GM23248 (cell line): ENCODE measurements around the gene PTPRD. TPM values are rescaled to one million over a fixed set of nuclear protein-coding genes. Genes with fewer than 3 reads are reported as not detected.

ENCODE experiments used
- DNase-seq: peaks from one replicate; pipeline ENCODE4 v3.0.0-alpha.2; 2015
- H2AFZ ChIP-seq: fragments of 200-600 bp; sonication (generic); 2 replicates; pipeline ENCODE4 v1.6.1; 2016; ENCODE audit warnings: antibody characterized with exemption
- H3F3A ChIP-seq: fragments of 200-600 bp; sonication (generic); 2 replicates; pipeline ENCODE4 v1.6.1; 2016; ENCODE audit warnings: mild to moderate bottlenecking, antibody characterized with exemption, mixed run types; ENCODE audit not compliant: insufficient read depth
- H3K27ac ChIP-seq: fragments of 200-600 bp; sonication (generic); 2 replicates; pipeline ENCODE4 v1.5.1; 2016; ENCODE audit warnings: mild to moderate bottlenecking
- H3K27me3 ChIP-seq: fragments of 200-600 bp; sonication (generic); replicated peaks from 2 replicates; pipeline ENCODE4 v1.6.1; 2016; ENCODE audit warnings: mild to moderate bottlenecking; ENCODE audit not compliant: insufficient read depth
- H3K36me3 ChIP-seq: fragments of 200-600 bp; sonication (generic); 2 replicates; pipeline ENCODE4 v1.6.1; 2016; ENCODE audit warnings: low read depth, mild to moderate bottlenecking
- H3K4me1 ChIP-seq: fragments of 200-600 bp; sonication (generic); 2 replicates; pipeline ENCODE4 v1.6.1; 2016; ENCODE audit warnings: mild to moderate bottlenecking; ENCODE audit not compliant: insufficient read depth
- H3K4me2 ChIP-seq: fragments of 200-600 bp; sonication (generic); one replicate; pipeline ENCODE4 v1.6.1; 2016; ENCODE audit warnings: mild to moderate bottlenecking; ENCODE audit not compliant: unreplicated experiment
- H3K4me3 ChIP-seq: fragments of 200-600 bp; sonication (generic); 2 replicates; pipeline ENCODE4 v1.5.1; 2016; ENCODE audit warnings: mild to moderate bottlenecking
- H3K79me2 ChIP-seq: fragments of 200-600 bp; sonication (generic); 2 replicates; pipeline ENCODE4 v1.6.1; 2016; ENCODE audit warnings: mild to moderate bottlenecking; ENCODE audit not compliant: insufficient read depth
- H3K9ac ChIP-seq: fragments of 200-600 bp; sonication (generic); 2 replicates; pipeline ENCODE4 v1.6.1; 2016; ENCODE audit warnings: mild to moderate bottlenecking
- H3K9me2 ChIP-seq: fragments of 200-600 bp; sonication (generic); 2 replicates; pipeline ENCODE4 v1.6.1; 2016; ENCODE audit warnings: mixed run types, mild to moderate bottlenecking, moderate library complexity; ENCODE audit not compliant: insufficient read depth
- H3K9me3 ChIP-seq: fragments of 200-600 bp; sonication (generic); one replicate; pipeline ENCODE4 v1.6.1; 2017; ENCODE audit warnings: low read depth
- H4K20me1 ChIP-seq: fragments of 200-600 bp; sonication (generic); 2 replicates; pipeline ENCODE4 v1.6.0; 2016; ENCODE audit not compliant: insufficient read depth
- EZH2 ChIP-seq: fragments of 200-600 bp; sonication (generic); IDR thresholded peaks from 2 replicates; pipeline ENCODE4 v1.6.1; 2018; ENCODE audit warnings: antibody characterized with exemption, mild to moderate bottlenecking; ENCODE audit not compliant: insufficient read depth, poor library complexity, severe bottlenecking
- EZH2phosphoT487 ChIP-seq: fragments of 200-600 bp; sonication (generic); IDR thresholded peaks from 2 replicates; pipeline ENCODE4 v1.6.1; 2018; ENCODE audit warnings: antibody characterized with exemption, moderate library complexity, mild to moderate bottlenecking, low read depth; ENCODE audit not compliant: insufficient read depth
- WGBS, 2 experiments: methylation state at CpG; one replicate each; pipeline ENCODE4 v1.1.6; 2015 to 2017; ENCODE audit warnings: low lambda C conversion rate in 2 of 2, low coverage in 1 of 2; ENCODE audit errors: missing lambda C conversion rate in 2 of 2; 5-methylcytosine and 5-hydroxymethylcytosine counted together
- in situ Hi-C: fragments of 300-500 bp; cut with MboI; formaldehyde crosslinking; loops from 2 replicates; pipeline ENCODE4 v1.15.0; 2020
- polyA plus RNA-seq: library from polyadenylated mRNA; unstranded; fragments of >200 nt; fragmentation: Nextera tagmentation; extraction: Ambion mirVana; gene quantifications from 2 replicates; pipeline ENCODE4 v1.2.1, GENCODE V29; 2016
- total RNA-seq: library from RNA; depleted of rRNA; stranded (reverse); fragments of >200 nt; shearing (Covaris generic); gene quantifications from 2 replicates; pipeline ENCODE4 v1.2.3, GENCODE V29; 2014

Gene PTPRD
- total and polyA plus RNA-seq, 2 experiments from 2014 or later, result 0.05 TPM; not detected in 1

- Histone ChIP-seq H3K4me1 (no peaks in the 10 kb centered on the region), H3K4me2 (no peak overlapping the region), H3K4me3 (no peak overlapping the region), H3K27me3 (peaks cover 37% of the 10 kb centered on the region), H3F3A (no peaks in the 10 kb centered on the region), H3K9me3 (no peaks in the 10 kb centered on the region), H4K20me1 (no peaks in the 10 kb centered on the region), H2AFZ (no peak overlapping the region), H3K27ac (no peak overlapping the region), H3K9me2 (no peaks in the 10 kb centered on the region), H3K9ac (no peak overlapping the region), H3K36me3 (no peaks in the 10 kb centered on the region), H3K79me2 (no peaks in the 10 kb centered on the region)
- TF ChIP-seq EZH2phosphoT487 (no peak), EZH2 (no peak)
- in situ Hi-C loops, result no loop called here
- DNase-seq, result no peak
- 6 to 13% methylated on average over 9 of the region's 9 CpGs for WGBS, 2 experiments
These were observed 1756.3 kb downstream of the PTPRD start for GRCh38 chr9:8856396-8857067.

- Histone ChIP-seq H3K79me2 (no peaks in the 10 kb centered on the region), H4K20me1 (no peaks in the 10 kb centered on the region), H3K9me2 (no peaks in the 10 kb centered on the region), H3K27me3 (peaks cover 33% of the 10 kb centered on the region), H3F3A (no peaks in the 10 kb centered on the region), H2AFZ (no peak overlapping the region), H3K4me1 (no peaks in the 10 kb centered on the region), H3K9me3 (no peaks in the 10 kb centered on the region), H3K27ac (no peak overlapping the region), H3K4me3 (no peak overlapping the region), H3K4me2 (no peak overlapping the region), H3K36me3 (no peaks in the 10 kb centered on the region), H3K9ac (no peak overlapping the region)
- no peak for DNase-seq
- in situ Hi-C loops, result no loop called here
- 28 to 48% methylated on average over 1 of the region's 1 CpG for WGBS, 2 experiments
- TF ChIP-seq EZH2phosphoT487, result no peak
- TF ChIP-seq EZH2, result no peak
These were observed 1757.8 kb downstream of the PTPRD start for GRCh38 chr9:8855046-8855445.

GRCh38 chr9:8852301-8852864 lies 1760.4 kb downstream of the PTPRD start:
- no peaks in the 10 kb centered on the region for H3K79me2 ChIP-seq
- H3K27ac ChIP-seq, result no peak overlapping the region
- H3K9ac ChIP-seq, result no peak overlapping the region
- H3K9me3 ChIP-seq, result no peaks in the 10 kb centered on the region
- H3K4me3 ChIP-seq, result no peak overlapping the region
- no peaks in the 10 kb centered on the region for H3K36me3 ChIP-seq
- H3K9me2 ChIP-seq, result no peaks in the 10 kb centered on the region
- no peaks in the 10 kb centered on the region for H3K4me1 ChIP-seq
- no peaks in the 10 kb centered on the region for H3F3A ChIP-seq
- no peak overlapping the region for H2AFZ ChIP-seq
- in situ Hi-C loops, result no loop called here
- no peak for DNase-seq
- TF ChIP-seq EZH2phosphoT487 (no peak), EZH2 (no peak)
- no peak overlapping the region for H3K4me2 ChIP-seq
- peaks cover 28% of the 10 kb centered on the region for H3K27me3 ChIP-seq
- H4K20me1 ChIP-seq, result no peaks in the 10 kb centered on the region
- WGBS, 2 experiments, result 17 to 26% methylated on average over 4 of the region's 4 CpGs

GRCh38 chr9:8850914-8851313 lies 1761.9 kb downstream of the PTPRD start:
- Histone ChIP-seq H3K79me2 (no peaks in the 10 kb centered on the region), H2AFZ (no peak overlapping the region), H3K9me2 (no peaks in the 10 kb centered on the region), H3K9ac (no peak overlapping the region), H3K27ac (no peak overlapping the region), H4K20me1 (no peaks in the 10 kb centered on the region), H3K4me3 (no peak overlapping the region), H3F3A (no peaks in the 10 kb centered on the region), H3K9me3 (no peaks in the 10 kb centered on the region), H3K4me2 (no peak overlapping the region), H3K36me3 (no peaks in the 10 kb centered on the region), H3K27me3 (peaks cover 13% of the 10 kb centered on the region; the same call in 1 of the 2 replicates), H3K4me1 (no peaks in the 10 kb centered on the region)
- in situ Hi-C loops, result no loop called here
- DNase-seq, result no peak
- TF ChIP-seq EZH2 (no peak), EZH2phosphoT487 (no peak)
